ENCODE data around the gene SATB2.

SATB2 gene

GRCh38 chr2:199220920-199221319, 236.8 kb downstream of the SATB2 start:
- H3K4me2 ChIP-seq (ENCODE audit: low read length) = no peak overlapping the region
- no peaks in the 10 kb centered on the region for H3K79me2 ChIP-seq (ENCODE audit: insufficient read depth, low read length)
- H4K20me1 ChIP-seq (ENCODE audit: insufficient read depth, low read length) = no peaks in the 10 kb centered on the region
- no peaks in the 10 kb centered on the region for H3K36me3 ChIP-seq (ENCODE audit: insufficient read depth, low read length)
- no peak overlapping the region for H3K9ac ChIP-seq (ENCODE audit: low read length)
- no peak overlapping the region for H2AFZ ChIP-seq (ENCODE audit: low read length)
- H3K4me3 ChIP-seq (ENCODE audit: low read depth, low read length, poor library complexity, severe bottlenecking) = no peak overlapping the region
- H3K9me2 ChIP-seq (ENCODE audit: low read depth, low read length) = no peaks in the 10 kb centered on the region
- H3F3A ChIP-seq (ENCODE audit: insufficient read depth, low read length) = no peaks in the 10 kb centered on the region
- TF ChIP-seq, protein P1, sequence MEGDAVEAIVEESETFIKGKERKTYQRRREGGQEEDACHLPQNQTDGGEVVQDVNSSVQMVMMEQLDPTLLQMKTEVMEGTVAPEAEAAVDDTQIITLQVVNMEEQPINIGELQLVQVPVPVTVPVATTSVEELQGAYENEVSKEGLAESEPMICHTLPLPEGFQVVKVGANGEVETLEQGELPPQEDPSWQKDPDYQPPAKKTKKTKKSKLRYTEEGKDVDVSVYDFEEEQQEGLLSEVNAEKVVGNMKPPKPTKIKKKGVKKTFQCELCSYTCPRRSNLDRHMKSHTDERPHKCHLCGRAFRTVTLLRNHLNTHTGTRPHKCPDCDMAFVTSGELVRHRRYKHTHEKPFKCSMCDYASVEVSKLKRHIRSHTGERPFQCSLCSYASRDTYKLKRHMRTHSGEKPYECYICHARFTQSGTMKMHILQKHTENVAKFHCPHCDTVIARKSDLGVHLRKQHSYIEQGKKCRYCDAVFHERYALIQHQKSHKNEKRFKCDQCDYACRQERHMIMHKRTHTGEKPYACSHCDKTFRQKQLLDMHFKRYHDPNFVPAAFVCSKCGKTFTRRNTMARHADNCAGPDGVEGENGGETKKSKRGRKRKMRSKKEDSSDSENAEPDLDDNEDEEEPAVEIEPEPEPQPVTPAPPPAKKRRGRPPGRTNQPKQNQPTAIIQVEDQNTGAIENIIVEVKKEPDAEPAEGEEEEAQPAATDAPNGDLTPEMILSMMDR (IDR thresholded peaks at IDR 0.05; ENCODE audit: low read length) = no peak
- no peak for TF ChIP-seq EZH2 (IDR thresholded peaks at IDR 0.05; ENCODE audit: borderline replicate concordance, low read length)
- H3K4me1 ChIP-seq (ENCODE audit: insufficient read depth, low read length, severe bottlenecking) = no peaks in the 10 kb centered on the region
- H3K9me3 ChIP-seq (ENCODE audit: low read length) = 0 out of 2 replicates have a peak, but pooled peaks cover 4% of the 10 kb centered on the region
- no peaks in the 10 kb centered on the region for H3K27me3 ChIP-seq (ENCODE audit: insufficient read depth, low read length)
- no peak overlapping the region for H3K27ac ChIP-seq (ENCODE audit: low read depth, low read length, poor library complexity, severe bottlenecking)

- no peaks in the 10 kb centered on the region for H4K20me1 ChIP-seq (ENCODE audit: insufficient read depth, low read length)
- no peaks in the 10 kb centered on the region for H3K36me3 ChIP-seq (ENCODE audit: insufficient read depth, low read length)
- H3K9me3 ChIP-seq (ENCODE audit: low read length) = 0 out of 2 replicates have a peak, but pooled peaks cover 4% of the 10 kb centered on the region
- H2AFZ ChIP-seq (ENCODE audit: low read length) = no peak overlapping the region
- H3K4me1 ChIP-seq (ENCODE audit: insufficient read depth, low read length, severe bottlenecking) = no peaks in the 10 kb centered on the region
- no peak overlapping the region for H3K27ac ChIP-seq (ENCODE audit: low read depth, low read length, poor library complexity, severe bottlenecking)
- H3F3A ChIP-seq (ENCODE audit: insufficient read depth, low read length) = no peaks in the 10 kb centered on the region
- H3K79me2 ChIP-seq (ENCODE audit: insufficient read depth, low read length) = no peaks in the 10 kb centered on the region
- no peaks in the 10 kb centered on the region for H3K9me2 ChIP-seq (ENCODE audit: low read depth, low read length)
- no peak overlapping the region for H3K9ac ChIP-seq (ENCODE audit: low read length)
- no peaks in the 10 kb centered on the region for H3K27me3 ChIP-seq (ENCODE audit: insufficient read depth, low read length)
- no peak overlapping the region for H3K4me2 ChIP-seq (ENCODE audit: low read length)
- no peak overlapping the region for H3K4me3 ChIP-seq (ENCODE audit: low read depth, low read length, poor library complexity, severe bottlenecking)
- TF ChIP-seq, protein P1 (IDR thresholded peaks at IDR 0.05; ENCODE audit: low read length) = no peak
- no peak for TF ChIP-seq EZH2 (IDR thresholded peaks at IDR 0.05; ENCODE audit: borderline replicate concordance, low read length)
Observed at GRCh38 chr2:199219551-199219950, 238.2 kb downstream of the SATB2 start.

All from OCI-LY1 (cell line).